Endodermal cell (in vitro differentiated cells): Measurements from ENCODE around the gene KRTAP10-6. TPM values are rescaled to one million over a fixed set of nuclear protein-coding genes. Genes with fewer than 3 reads are reported as not detected.
A peak's percentile ranks its signal among the peaks of the same experiment; 100 is the strongest.
"Not testable (repeated sequence)": the region's sequence is repeated elsewhere in the genome, so short reads cannot be mapped to it uniquely, and the experiment has no call there.

Experiments
- DNase-seq: peaks from one replicate; pipeline ENCODE4 v3.0.0-alpha.2; 2017
- H3K27ac ChIP-seq: 2 replicates; pipeline ENCODE4 v1.5.1; 2013; ENCODE audit warnings: mild to moderate bottlenecking, low read depth, low read length, moderate library complexity
- H3K27me3 ChIP-seq: 2 replicates; pipeline ENCODE4 v1.6.1; 2013; ENCODE audit warnings: mild to moderate bottlenecking, low read length, moderate library complexity; ENCODE audit not compliant: insufficient read depth, control insufficient read depth, poor library complexity, severe bottlenecking
- H3K36me3 ChIP-seq: 2 replicates; pipeline ENCODE4 v1.7.0; 2013; ENCODE audit warnings: mild to moderate bottlenecking, low read length, moderate library complexity; ENCODE audit not compliant: control insufficient read depth, insufficient read depth
- H3K4me1 ChIP-seq: one replicate; pipeline ENCODE4 v1.7.0; 2013; ENCODE audit warnings: low read length; ENCODE audit not compliant: control insufficient read depth, insufficient read depth
- H3K4me3 ChIP-seq: 2 replicates; pipeline ENCODE4 v1.5.1; 2013; ENCODE audit warnings: mild to moderate bottlenecking, low read length, moderate library complexity
- H3K9ac ChIP-seq: 2 replicates; pipeline ENCODE4 v1.6.1; 2013; ENCODE audit warnings: mild to moderate bottlenecking, low read length, moderate library complexity; ENCODE audit not compliant: poor library complexity, severe bottlenecking; ENCODE audit errors: extremely low read depth
- H3K9me3 ChIP-seq: 2 replicates; pipeline ENCODE4 v1.6.1; 2013; ENCODE audit warnings: mild to moderate bottlenecking, low read length, moderate library complexity; ENCODE audit not compliant: control insufficient read depth
- H3K27ac Mint-ChIP-seq: 2 replicates; pipeline ENCODE4 v1.8.0; 2020; ENCODE audit warnings: mixed read lengths
- H3K27me3 Mint-ChIP-seq: 2 replicates; pipeline ENCODE4 v1.8.0; 2021; ENCODE audit warnings: mild to moderate bottlenecking, mixed read lengths; ENCODE audit not compliant: insufficient read depth
- H3K36me3 Mint-ChIP-seq: 2 replicates; pipeline ENCODE4 v1.8.0; 2020; ENCODE audit warnings: low read depth, mixed read lengths
- H3K4me1 Mint-ChIP-seq: 2 replicates; pipeline ENCODE4 v1.8.0; 2020; ENCODE audit warnings: mixed read lengths
- H3K4me3 Mint-ChIP-seq: 2 replicates; pipeline ENCODE4 v1.8.0; 2020; ENCODE audit warnings: mild to moderate bottlenecking, moderate library complexity, mixed read lengths
- H3K9me3 Mint-ChIP-seq: 2 replicates; pipeline ENCODE4 v1.8.0; 2020; ENCODE audit warnings: mild to moderate bottlenecking, mixed read lengths
- CTCF ChIP-seq: fragments of 200-600 bp; sonication (generic); conservative IDR thresholded peaks from 2 replicates; pipeline ENCODE4 v1.5.0; 2021; ENCODE audit warnings: antibody characterized with exemption, mild to moderate bottlenecking
- WGBS, 2 experiments: methylation state at CpG; one replicate each; pipeline versions ENCODE4 v1.1.5 to v1.1.7; 2013; ENCODE audit warnings: missing lambda C conversion rate in 2 of 2, mixed read lengths in 1 of 2; ENCODE audit not compliant: insufficient coverage in 1 of 2, insufficient read length in 1 of 2; 5-methylcytosine and 5-hydroxymethylcytosine counted together
- total RNA-seq, 2 donors: library from RNA; stranded (reverse); fragmentation: NEBNext Ultra II Directional in 1 of 2; extraction: Animal tissue kit (Norgen Biotek cat#: 25700) in 1 of 2; gene quantifications; 2 replicates in 1 of 2; 3 replicates in 1 of 2; pipeline ENCODE4 v1.2.1, GENCODE V29; 2021

Gene KRTAP10-6
- total RNA-seq, 2 donors from 2014 or later = not detected

GRCh38 chr21:44564099-44564498 lies 28.2 kb downstream of the KRTAP10-6 start:
- no peaks in the 10 kb centered on the region for H3K36me3 Mint-ChIP-seq
- H3K4me3 Mint-ChIP-seq = no peak overlapping the region
- H3K36me3 ChIP-seq = no peaks in the 10 kb centered on the region
- no peaks in the 10 kb centered on the region for H3K4me1 ChIP-seq
- H3K27me3 ChIP-seq = no peaks in the 10 kb centered on the region
- DNase-seq = no peak
- H3K9me3 Mint-ChIP-seq = no peaks in the 10 kb centered on the region
- no peak for TF ChIP-seq CTCF
- H3K9me3 ChIP-seq = no peaks in the 10 kb centered on the region
- no peaks in the 10 kb centered on the region for H3K27me3 Mint-ChIP-seq
- H3K4me3 ChIP-seq = no peak overlapping the region
- WGBS, 2 experiments = no CpG with 5 or more reads among the region's 1 CpG
- no peak overlapping the region for H3K27ac Mint-ChIP-seq
- no peaks in the 10 kb centered on the region for H3K4me1 Mint-ChIP-seq
- H3K27ac ChIP-seq = no peak overlapping the region
- no peak overlapping the region for H3K9ac ChIP-seq

GRCh38 chr21:44558695-44559094 lies 33.6 kb downstream of the KRTAP10-6 start, which contains the start of gene KRTAP10-3:
KRTAP10-3 (minus strand) TSS chr21:44558795; CDS start chr21:44558715, 80 bp downstream.
- no peak within 1 kb of the TSS for H3K4me3 Mint-ChIP-seq
- H3K27ac Mint-ChIP-seq = no peak within 1 kb of the TSS
- no peaks in the 10 kb centered on the region for H3K9me3 Mint-ChIP-seq
- 92% methylated on average over 5 of the region's 5 CpGs for WGBS, 2 experiments
- Histone ChIP-seq H3K4me3 (no peak within 1 kb of the TSS), H3K4me1 (no peaks in the 10 kb centered on the region), H3K27ac (no peak within 1 kb of the TSS), H3K9ac (no peak within 1 kb of the TSS), H3K9me3 (no peaks in the 10 kb centered on the region), H3K36me3 (no peaks in the 10 kb centered on the region), H3K27me3 (no peaks in the 10 kb centered on the region)
- H3K36me3 Mint-ChIP-seq = no peaks in the 10 kb centered on the region
- TF ChIP-seq CTCF = no peak
- no peak for DNase-seq
- no peaks in the 10 kb centered on the region for H3K4me1 Mint-ChIP-seq
- H3K27me3 Mint-ChIP-seq = no peaks in the 10 kb centered on the region

- not testable (repeated sequence) for H3K4me1 Mint-ChIP-seq, H3K4me3 Mint-ChIP-seq, H3K27ac Mint-ChIP-seq, H3K27me3 ChIP-seq, H3K9me3 Mint-ChIP-seq, H3K9me3 ChIP-seq, H3K36me3 ChIP-seq, H3K4me1 ChIP-seq, H3K9ac ChIP-seq, H3K27me3 Mint-ChIP-seq, H3K27ac ChIP-seq, H3K36me3 Mint-ChIP-seq, H3K4me3 ChIP-seq
- peak; percentile 32 for DNase-seq
- WGBS, 2 experiments = 75 to 100% methylated on average over 2 to 10 of the region's 10 CpGs
These were observed 34.0 kb downstream of the KRTAP10-6 start for GRCh38 chr21:44558329-44558675.
